HFFc6 (cell line): ENCODE results near the gene PAPPA2. TPM values are rescaled to one million over a fixed set of nuclear protein-coding genes. Genes with fewer than 3 reads are reported as not detected.

Source experiments
- DNase-seq: peaks from one replicate; pipeline ENCODE4 v3.0.0-alpha.2; 2018
- H3K27ac Mint-ChIP-seq: 2 replicates; pipeline ENCODE4 v1.8.0; 2020; ENCODE audit warnings: mild to moderate bottlenecking, mixed read lengths
- H3K27me3 Mint-ChIP-seq: 2 replicates; pipeline ENCODE4 v1.8.0; 2021; ENCODE audit warnings: mild to moderate bottlenecking, moderate library complexity, mixed read lengths; ENCODE audit not compliant: insufficient read depth
- H3K36me3 Mint-ChIP-seq: 2 replicates; pipeline ENCODE4 v1.8.0; 2021; ENCODE audit warnings: low read depth, mixed read lengths
- H3K4me1 Mint-ChIP-seq: 2 replicates; pipeline ENCODE4 v1.8.0; 2020; ENCODE audit warnings: low read depth, mixed read lengths
- H3K4me3 Mint-ChIP-seq: 2 replicates; pipeline ENCODE4 v1.8.0; 2020; ENCODE audit warnings: mild to moderate bottlenecking, moderate library complexity, mixed read lengths
- H3K9me3 Mint-ChIP-seq: 2 replicates; pipeline ENCODE4 v1.8.0; 2020; ENCODE audit warnings: mild to moderate bottlenecking, mixed read lengths
- total RNA-seq, 6 experiments: library from RNA; stranded (reverse); fragmentation: NEBNext Ultra II Directional; extraction: Animal tissue kit (Norgen Biotek cat#: 25700); gene quantifications; 2 replicates in 1 of 6; 3 replicates in 5 of 6; pipeline ENCODE4 v1.2.3, GENCODE V29; 2021
- TF ChIP-seq, protein P1 (sequence below): fragments of 200-600 bp; sonication (generic); IDR thresholded peaks from 2 replicates; pipeline ENCODE4 v1.5.0; 2021; ENCODE audit warnings: antibody characterized with exemption, mild to moderate bottlenecking

PAPPA2 gene
- total RNA-seq, 6 experiments from 2014 or later = 0.16 to 1.1 (median 0.42) TPM

DNA sequence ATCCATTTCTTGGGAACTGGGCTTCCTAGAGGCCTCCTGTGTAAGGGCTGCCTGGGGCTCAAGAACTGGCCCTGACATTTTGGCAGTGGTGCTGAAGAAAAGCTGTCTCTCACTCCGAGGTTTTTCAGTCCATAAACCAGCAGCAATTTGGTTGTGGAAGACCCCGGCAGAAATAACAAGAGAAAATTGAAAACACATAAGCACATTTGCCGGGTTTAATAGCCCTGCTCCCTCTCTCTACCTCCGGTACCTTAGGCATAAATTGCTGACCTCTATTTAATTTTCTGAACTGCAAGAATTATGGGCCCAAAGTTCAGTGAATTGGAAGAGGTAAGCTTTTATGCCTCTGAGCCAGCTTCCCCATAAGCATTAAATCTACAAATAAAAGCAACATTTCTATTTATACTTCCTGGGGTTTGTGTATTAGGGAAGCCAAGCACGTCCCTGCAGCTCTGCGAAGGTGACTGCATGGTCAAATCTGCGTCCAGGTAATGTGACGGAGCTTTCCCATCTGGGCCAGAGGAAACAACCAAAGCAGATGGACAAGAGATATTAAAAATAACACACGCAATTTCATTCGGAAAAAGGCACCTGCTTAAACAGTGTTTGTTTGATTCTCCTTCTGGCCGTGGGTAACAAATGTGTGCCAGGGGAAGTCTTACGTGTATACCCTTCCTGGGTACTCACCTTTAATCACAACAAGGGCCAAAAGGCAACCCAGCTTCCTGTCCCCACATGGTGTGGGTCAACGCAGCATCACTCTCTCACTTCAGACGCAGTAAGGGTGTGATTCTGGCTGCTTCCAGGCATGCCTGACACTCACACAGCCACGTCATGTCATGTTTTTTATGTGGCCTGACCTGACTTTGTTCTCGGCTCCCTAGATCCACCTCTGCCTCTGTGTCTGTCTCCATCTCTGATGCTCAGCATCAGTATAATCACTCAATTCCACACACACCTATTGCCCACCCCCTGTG lies 69.2 kb downstream of the PAPPA2 start:
- TF ChIP-seq, protein P1, sequence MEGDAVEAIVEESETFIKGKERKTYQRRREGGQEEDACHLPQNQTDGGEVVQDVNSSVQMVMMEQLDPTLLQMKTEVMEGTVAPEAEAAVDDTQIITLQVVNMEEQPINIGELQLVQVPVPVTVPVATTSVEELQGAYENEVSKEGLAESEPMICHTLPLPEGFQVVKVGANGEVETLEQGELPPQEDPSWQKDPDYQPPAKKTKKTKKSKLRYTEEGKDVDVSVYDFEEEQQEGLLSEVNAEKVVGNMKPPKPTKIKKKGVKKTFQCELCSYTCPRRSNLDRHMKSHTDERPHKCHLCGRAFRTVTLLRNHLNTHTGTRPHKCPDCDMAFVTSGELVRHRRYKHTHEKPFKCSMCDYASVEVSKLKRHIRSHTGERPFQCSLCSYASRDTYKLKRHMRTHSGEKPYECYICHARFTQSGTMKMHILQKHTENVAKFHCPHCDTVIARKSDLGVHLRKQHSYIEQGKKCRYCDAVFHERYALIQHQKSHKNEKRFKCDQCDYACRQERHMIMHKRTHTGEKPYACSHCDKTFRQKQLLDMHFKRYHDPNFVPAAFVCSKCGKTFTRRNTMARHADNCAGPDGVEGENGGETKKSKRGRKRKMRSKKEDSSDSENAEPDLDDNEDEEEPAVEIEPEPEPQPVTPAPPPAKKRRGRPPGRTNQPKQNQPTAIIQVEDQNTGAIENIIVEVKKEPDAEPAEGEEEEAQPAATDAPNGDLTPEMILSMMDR = no peak
- peaks cover 28% of the 10 kb centered on the region for H3K9me3 Mint-ChIP-seq
- H3K36me3 Mint-ChIP-seq = no peaks in the 10 kb centered on the region
- no peak overlapping the region for H3K4me3 Mint-ChIP-seq
- DNase-seq = no peak
- no peaks in the 10 kb centered on the region for H3K4me1 Mint-ChIP-seq
- no peaks in the 10 kb centered on the region; the same call in none of the 2 replicates for H3K27me3 Mint-ChIP-seq
- H3K27ac Mint-ChIP-seq = no peak overlapping the region

GRCh38 chr1:176533020-176533419 lies 70.0 kb downstream of the PAPPA2 start:
- TF ChIP-seq, protein P1 = no peak
- Mint-ChIP-seq H3K9me3 (peaks cover 35% of the 10 kb centered on the region), H3K27ac (no peak overlapping the region), H3K4me3 (no peak overlapping the region), H3K4me1 (no peaks in the 10 kb centered on the region), H3K27me3 (no peaks in the 10 kb centered on the region; the same call in none of the 2 replicates), H3K36me3 (no peaks in the 10 kb centered on the region)
- no peak for DNase-seq

DNA sequence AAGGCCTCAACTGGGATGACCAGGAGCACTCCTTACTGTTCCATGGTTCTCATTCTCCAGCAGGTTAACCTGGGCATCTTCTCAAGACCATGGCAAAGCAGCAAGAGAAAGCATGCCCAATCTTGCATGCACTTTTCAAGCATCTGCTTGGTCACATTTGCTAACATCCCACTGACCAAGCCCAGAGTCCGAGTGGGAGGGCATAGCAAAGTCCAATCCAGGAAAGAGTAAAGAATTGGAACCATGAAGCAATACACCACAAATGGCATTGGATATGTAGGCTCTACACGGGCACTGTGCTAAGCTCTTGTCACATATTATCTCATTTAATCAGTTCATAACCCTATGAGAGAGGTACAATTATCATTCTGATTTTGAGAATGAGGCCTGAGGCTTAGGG lies 73.6 kb downstream of the PAPPA2 start:
- H3K9me3 Mint-ChIP-seq = peaks cover 35% of the 10 kb centered on the region
- no peak for DNase-seq
- H3K4me3 Mint-ChIP-seq = no peak overlapping the region

GRCh38 chr1:176539018-176539417 lies 76.0 kb downstream of the PAPPA2 start:
- TF ChIP-seq, protein P1 = no peak
- no peaks in the 10 kb centered on the region for H3K36me3 Mint-ChIP-seq
- no peaks in the 10 kb centered on the region for H3K4me1 Mint-ChIP-seq
- H3K4me3 Mint-ChIP-seq = no peak overlapping the region
- H3K27ac Mint-ChIP-seq = no peak overlapping the region
- no peak for DNase-seq
- peaks cover 60% of the 10 kb centered on the region for H3K9me3 Mint-ChIP-seq
- no peaks in the 10 kb centered on the region; the same call in 1 of the 2 replicates for H3K27me3 Mint-ChIP-seq

More for the DNA sequence above, 73.6 kb downstream of the PAPPA2 start:
- TF ChIP-seq, protein P1 = no peak
- H3K4me1 Mint-ChIP-seq = no peaks in the 10 kb centered on the region
- no peaks in the 10 kb centered on the region; the same call in 1 of the 2 replicates for H3K27me3 Mint-ChIP-seq
- H3K27ac Mint-ChIP-seq = no peak overlapping the region
- no peaks in the 10 kb centered on the region for H3K36me3 Mint-ChIP-seq

DNA sequence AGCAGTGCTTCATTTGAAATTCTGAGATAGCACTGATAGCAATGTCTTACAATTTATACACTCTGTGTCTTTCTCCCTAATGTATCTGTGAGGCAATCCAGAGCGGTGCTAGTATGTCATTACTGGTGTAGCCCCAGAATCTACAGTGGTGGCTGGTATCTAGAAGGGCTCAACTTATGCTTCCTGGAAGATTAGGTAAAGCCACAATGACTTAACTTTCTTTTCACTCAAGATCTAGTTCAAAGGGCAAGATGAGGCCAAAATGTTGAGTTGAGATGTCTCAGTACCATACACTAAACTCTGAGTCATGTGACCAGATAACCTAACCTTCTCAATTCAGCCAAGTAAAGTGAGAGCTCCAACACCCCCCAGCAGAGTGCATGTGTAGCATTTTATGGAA lies 77.5 kb downstream of the PAPPA2 start:
- Mint-ChIP-seq H3K27ac (no peak overlapping the region), H3K36me3 (no peaks in the 10 kb centered on the region), H3K4me1 (no peaks in the 10 kb centered on the region), H3K9me3 (peaks cover 61% of the 10 kb centered on the region), H3K27me3 (no peaks in the 10 kb centered on the region; the same call in 1 of the 2 replicates), H3K4me3 (no peak overlapping the region)
- DNase-seq = no peak
- TF ChIP-seq, protein P1 = no peak
